GM18505 (cell line): ENCODE results near the gene PARP11.
"Not testable (repeated sequence)": the region's sequence is repeated elsewhere in the genome, so short reads cannot be mapped to it uniquely, and the experiment has no call there.

ENCODE experiments used
- ATAC-seq: cut with Tn5 transposase; IDR thresholded peaks from one replicate; pipeline ENCODE4 v1.9.1; 2021; ENCODE audit not compliant: unreplicated experiment
- POLR2A ChIP-seq: IDR thresholded peaks from 4 replicates; pipeline ENCODE4 v1.6.1; 2011; ENCODE audit warnings: borderline replicate concordance; ENCODE audit not compliant: insufficient read depth, insufficient read length; ENCODE audit errors: extremely low read depth

Gene PARP11

GRCh38 chr12:3869865-3870264, 3.3 kb downstream of the PARP11 start:
- TF ChIP-seq POLR2A = no peak
- no peak for ATAC-seq

- no peak for ATAC-seq
- TF ChIP-seq POLR2A = no peak
Measured at GRCh38 chr12:3869433-3869832, 3.8 kb downstream of the PARP11 start.

- ATAC-seq = no peak
- TF ChIP-seq POLR2A = no peak
Measured at GRCh38 chr12:3863756-3864155, 9.4 kb downstream of the PARP11 start.

GRCh38 chr12:3842517-3842916, 30.7 kb downstream of the PARP11 start:
- no peak for ATAC-seq
- TF ChIP-seq POLR2A = no peak

GRCh38 chr12:3841783-3842182, 31.4 kb downstream of the PARP11 start:
- no peak for TF ChIP-seq POLR2A
- no peak for ATAC-seq

GRCh38 chr12:3840833-3841232, 32.4 kb downstream of the PARP11 start:
- ATAC-seq = not testable (repeated sequence)

- not testable (repeated sequence) for ATAC-seq
Measured at GRCh38 chr12:3839745-3840144, 33.5 kb downstream of the PARP11 start.

- ATAC-seq = not testable (repeated sequence)
Measured at GRCh38 chr12:3838701-3839548, 34.3 kb downstream of the PARP11 start.

- ATAC-seq = no peak
- TF ChIP-seq POLR2A = no peak
Measured at GRCh38 chr12:3838076-3838475, 35.1 kb downstream of the PARP11 start.

GRCh38 chr12:3837049-3837448, 36.1 kb downstream of the PARP11 start:
- ATAC-seq = no peak

GRCh38 chr12:3836641-3837040, 36.6 kb downstream of the PARP11 start:
- ATAC-seq = no peak
- TF ChIP-seq POLR2A = no peak

More at GRCh38 chr12:3837049-3837448, 36.1 kb downstream of the PARP11 start:
- no peak for TF ChIP-seq POLR2A

- TF ChIP-seq POLR2A = no peak
Measured at GRCh38 chr12:3835914-3836313, 37.3 kb downstream of the PARP11 start.

GRCh38 chr12:3834774-3835173, 38.4 kb downstream of the PARP11 start:
- no peak for ATAC-seq
- no peak for TF ChIP-seq POLR2A

More at GRCh38 chr12:3835914-3836313, 37.3 kb downstream of the PARP11 start:
- no peak for ATAC-seq

- no peak for ATAC-seq
- no peak for TF ChIP-seq POLR2A
Measured at GRCh38 chr12:3833670-3834310, 39.4 kb downstream of the PARP11 start.
